Endothelial cell of umbilical vein (primary cell): ENCODE data around the gene DOP1A. TPM values are rescaled to one million over a fixed set of nuclear protein-coding genes. Genes with fewer than 3 reads are reported as not detected.

Source experiments
- BruUV-seq: library from RNA; stranded (reverse); fragments of 400-500 nt; replicated peaks from 2 replicates; lab custom pipeline; 2021; lab: Mats Ljungman, UMichigan
- CTCF ChIA-PET: fragments of 300-600, 350-600 bp; sonication (Branson Sonifier 250); formaldehyde crosslinking; loops from one replicate; lab custom pipeline; 2021; ENCODE audit warnings: antibody characterized with exemption, inconsistent platforms; lab: Charles Lee
- POLR2A ChIA-PET: fragments of 300-600, 350-600 bp; sonication (Branson Sonifier 250); formaldehyde crosslinking; loops from one replicate; lab custom pipeline; 2021; ENCODE audit warnings: antibody characterized with exemption, inconsistent platforms; lab: Charles Lee
- DNase-seq: peaks from one replicate; pipeline ENCODE4 v3.0.0-alpha.2; 2011; ENCODE audit warnings: low read depth, low spot score
- FAIRE-seq: peaks from 2 replicates; lab custom pipeline; 2011; peaks lifted over from hg19 to GRCh38; lab: Jason Lieb, UNC
- H2AFZ ChIP-seq: 2 replicates; pipeline ENCODE4 v1.6.0; 2012; ENCODE audit warnings: low read depth, low read length, control low read depth, inconsistent platforms
- H3K27ac ChIP-seq: 2 replicates; pipeline ENCODE4 v1.5.1; 2011; ENCODE audit warnings: low read depth, mild to moderate bottlenecking, control low read depth, low read length, moderate library complexity; ENCODE audit not compliant: insufficient read depth
- H3K27me3 ChIP-seq, 2 experiments: 2 replicates each; pipeline versions ENCODE4 v1.6.0 to v1.6.1; 2011; ENCODE audit warnings: low read length in 2 of 2, mixed read lengths in 1 of 2; ENCODE audit not compliant: control insufficient read depth in 2 of 2, insufficient read depth in 2 of 2
- H3K36me3 ChIP-seq, 2 experiments: 2 replicates in 1 of 2; 3 replicates in 1 of 2; pipeline ENCODE4 v1.5.1; 2011; ENCODE audit warnings: low read length in 2 of 2, mild to moderate bottlenecking in 1 of 2, moderate library complexity in 1 of 2; ENCODE audit not compliant: control insufficient read depth in 2 of 2, insufficient read depth in 2 of 2; ENCODE audit errors: extremely low read depth in 1 of 2
- H3K4me1 ChIP-seq: 3 replicates; pipeline ENCODE4 v1.5.1; 2011; ENCODE audit warnings: mild to moderate bottlenecking, low read length; ENCODE audit not compliant: control insufficient read depth, insufficient read depth; ENCODE audit errors: extremely low read depth
- H3K4me2 ChIP-seq: 2 replicates; pipeline ENCODE4 v1.6.1; 2011; ENCODE audit warnings: low read length, control low read depth, mixed read lengths; ENCODE audit not compliant: insufficient read depth
- H3K4me3 ChIP-seq, 3 experiments: fragments of 200-600 bp in 1 of 3; sonication (generic), shearing (Covaris generic) in 1 of 3; replicated peaks in 1 of 3; 2 replicates each; pipeline ENCODE4 v1.5.1; 2011 to 2016; ENCODE audit warnings: control low read depth in 3 of 3, low read length in 3 of 3, mild to moderate bottlenecking in 2 of 3, inconsistent platforms in 1 of 3, low read depth in 1 of 3, moderate library complexity in 1 of 3; ENCODE audit not compliant: insufficient read depth in 1 of 3
- H3K79me2 ChIP-seq: 2 replicates; pipeline ENCODE4 v1.6.0; 2012; ENCODE audit warnings: low read length, inconsistent platforms; ENCODE audit not compliant: control insufficient read depth, insufficient read depth
- H3K9ac ChIP-seq: replicated peaks from 2 replicates; pipeline ENCODE3; 2011; ENCODE audit warnings: low read length, control low read depth; ENCODE audit not compliant: insufficient read depth; ENCODE audit errors: extremely low read depth
- H3K9me1 ChIP-seq: replicated peaks from 3 replicates; pipeline ENCODE4 v1.6.0; 2011; ENCODE audit warnings: mild to moderate bottlenecking, low read length; ENCODE audit not compliant: control insufficient read depth, insufficient read depth; ENCODE audit errors: extremely low read depth
- H3K9me3 ChIP-seq: replicated peaks from 2 replicates; pipeline ENCODE4 v1.5.1; 2012; ENCODE audit warnings: low read length, inconsistent platforms; ENCODE audit not compliant: control insufficient read depth, insufficient read depth
- H4K20me1 ChIP-seq: replicated peaks from 2 replicates; pipeline ENCODE3; 2011; ENCODE audit warnings: mild to moderate bottlenecking, low read length; ENCODE audit not compliant: control insufficient read depth, insufficient read depth; ENCODE audit errors: extremely low read depth
- EZH2 ChIP-seq: IDR thresholded peaks from 2 replicates; pipeline ENCODE4 v1.6.1; 2012; ENCODE audit warnings: borderline replicate concordance, low read depth, mild to moderate bottlenecking, moderate library complexity, low read length, inconsistent platforms; ENCODE audit not compliant: severe bottlenecking
- FOS ChIP-seq: IDR thresholded peaks from 2 replicates; pipeline ENCODE4 v1.6.1; 2011; ENCODE audit warnings: mild to moderate bottlenecking, low read length, moderate library complexity, borderline replicate concordance; ENCODE audit not compliant: insufficient read depth
- GATA2 ChIP-seq: IDR thresholded peaks from 2 replicates; pipeline ENCODE4 v1.7.0; 2011; ENCODE audit warnings: low read depth, mild to moderate bottlenecking, moderate library complexity, mixed read lengths, low read length; ENCODE audit not compliant: insufficient read length, insufficient read depth
- JUN ChIP-seq: IDR thresholded peaks from 2 replicates; pipeline ENCODE4 v1.6.1; 2011; ENCODE audit warnings: borderline replicate concordance, low read depth; ENCODE audit not compliant: insufficient read length, insufficient read depth
- MYC ChIP-seq: IDR thresholded peaks from one replicate; pipeline ENCODE4 v1.6.1; 2011; ENCODE audit warnings: mild to moderate bottlenecking, low read depth, low read length
- POLR2A ChIP-seq: IDR thresholded peaks from 2 replicates; pipeline ENCODE4 v1.6.1; 2012; ENCODE audit warnings: low read depth, mild to moderate bottlenecking, control low read depth, low read length
- POLR2AphosphoS5 ChIP-seq: IDR thresholded peaks from 2 replicates; pipeline ENCODE4 v1.6.1; 2012; ENCODE audit warnings: low read depth, mild to moderate bottlenecking, control low read depth, low read length, moderate library complexity; ENCODE audit not compliant: insufficient read depth
- dilution Hi-C: fragments of 300-500 bp; cut with MboI; formaldehyde crosslinking; loops from one replicate; pipeline ENCODE4 v1.15.0; 2019; ENCODE audit warnings: low sequenced_read_pairs; ENCODE audit not compliant: extremely low pct_ligation_motif_present
- intact Hi-C: fragments of 100-400 bp; cut with micrococcal nuclease; formaldehyde crosslinking; loops from one replicate; pipeline ENCODE4 v1.10.0; 2022
- polyA plus RNA-seq, 4 experiments: library from polyadenylated mRNA; depleted of rRNA in 3 of 4; stranded (reverse) in 3 of 4; unstranded in 1 of 4; fragments of >200 nt; gene quantifications; 2 replicates each; pipeline versions ENCODE4 v1.2.1 to v1.2.3, GENCODE V29; 2011 to 2012; ENCODE audit warnings: missing spikeins in 1 of 4
- total RNA-seq: library from RNA; stranded (reverse); gene quantifications from 2 replicates; pipeline ENCODE4 v1.2.3, GENCODE V29; 2021
- TF ChIP-seq, protein P1 (sequence below): IDR thresholded peaks from 2 replicates; pipeline ENCODE4 v1.6.1; 2011; ENCODE audit not compliant: insufficient read depth, insufficient read length
- TF ChIP-seq, protein P2 (sequence below), 2 donors: IDR thresholded peaks; 1 replicate in 1 of 2; 2 replicates in 1 of 2; pipeline ENCODE4 v1.5.1; 2011; ENCODE audit warnings: low read length in 2 of 2, mild to moderate bottlenecking in 2 of 2, moderate library complexity in 2 of 2, control low read depth in 1 of 2, inconsistent platforms in 1 of 2, low read depth in 1 of 2; ENCODE audit not compliant: insufficient read depth in 1 of 2; ENCODE audit errors: extremely low read depth in 1 of 2

Gene DOP1A
- total and polyA plus RNA-seq, 2 donors (not counting 3 experiments of a cell fraction or from before 2014, with no cell fraction given) = 6.3 to 12.3 TPM

DNA sequence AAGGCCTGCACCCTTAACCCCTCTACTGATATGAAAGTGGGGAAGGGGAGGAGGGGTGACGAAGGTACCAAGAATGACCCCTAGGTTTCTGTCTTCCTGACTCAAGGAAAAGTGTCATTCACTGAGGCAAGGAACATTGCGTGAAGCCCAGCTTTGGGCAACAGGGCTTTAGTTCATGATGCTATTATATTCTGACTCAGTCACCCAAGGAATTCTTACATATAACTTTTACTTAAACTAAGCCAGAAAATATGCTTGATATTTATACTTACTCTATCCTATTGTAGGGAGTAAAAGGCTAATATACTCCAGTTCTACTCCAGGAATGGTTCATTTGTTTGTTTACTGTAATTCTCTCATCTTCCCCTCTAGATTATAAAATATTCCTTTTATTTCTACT is 60.5 kb downstream of the DOP1A start:
- no peaks in the 10 kb centered on the region for H4K20me1 ChIP-seq
- H3K4me3 ChIP-seq = no peak overlapping the region
- FAIRE-seq = no peak
- peaks cover 4 to 6% of the 10 kb centered on the region in 2 experiments for H3K36me3 ChIP-seq
- no peaks in the 10 kb centered on the region for H3K9me3 ChIP-seq
- ChIA-PET CTCF (no interaction called here), POLR2A (no interaction called here)
- H3K27ac ChIP-seq = no peak overlapping the region
- no peaks in the 10 kb centered on the region for H3K27me3 ChIP-seq
- no peak for TF ChIP-seq MYC
- no peak for TF ChIP-seq FOS
- no peak for TF ChIP-seq POLR2AphosphoS5
- intact Hi-C loops (loop anchor here (2.0 kb wide), 1 partner anchor 15 kb away; no protein-coding TSS in a partner anchor), dilution Hi-C loops (no loop called here)
- H3K4me2 ChIP-seq = no peak overlapping the region
- no peak overlapping the region for H2AFZ ChIP-seq
- H3K9ac ChIP-seq = no peak overlapping the region
- H3K9me1 ChIP-seq = no peaks in the 10 kb centered on the region
- H3K79me2 ChIP-seq = no peaks in the 10 kb centered on the region
- no peaks in the 10 kb centered on the region for H3K4me1 ChIP-seq
- no TSS peak for BruUV-seq
- no peak for DNase-seq

DNA sequence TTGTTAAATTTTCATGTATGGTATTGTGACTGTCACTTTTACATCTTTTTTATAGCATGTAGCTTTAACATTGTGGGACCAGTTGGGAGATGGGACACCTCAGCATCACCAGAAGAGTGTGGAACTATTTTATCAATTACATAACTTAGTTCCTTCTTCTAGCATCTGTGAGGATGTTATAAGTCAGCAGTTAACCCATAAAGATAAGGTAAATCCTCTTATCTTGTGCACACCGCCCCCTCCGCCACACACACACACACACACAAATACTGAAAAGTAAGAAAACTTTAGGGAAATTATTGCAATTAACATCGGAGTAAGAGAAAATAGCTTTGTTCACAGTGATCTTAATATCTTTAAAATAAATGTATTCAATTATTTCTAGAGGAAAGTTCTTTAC is 64.7 kb downstream of the DOP1A start:
- TF ChIP-seq, protein P1, sequence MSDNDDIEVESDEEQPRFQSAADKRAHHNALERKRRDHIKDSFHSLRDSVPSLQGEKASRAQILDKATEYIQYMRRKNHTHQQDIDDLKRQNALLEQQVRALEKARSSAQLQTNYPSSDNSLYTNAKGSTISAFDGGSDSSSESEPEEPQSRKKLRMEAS = no peak
- TF ChIP-seq POLR2AphosphoS5 = no peak
- no peak for TF ChIP-seq EZH2
- TF ChIP-seq GATA2 = no peak
- no peak for TF ChIP-seq MYC
- no peak for TF ChIP-seq JUN
- TF ChIP-seq POLR2A = no peak
- TF ChIP-seq FOS = no peak
- TF ChIP-seq, protein P2, sequence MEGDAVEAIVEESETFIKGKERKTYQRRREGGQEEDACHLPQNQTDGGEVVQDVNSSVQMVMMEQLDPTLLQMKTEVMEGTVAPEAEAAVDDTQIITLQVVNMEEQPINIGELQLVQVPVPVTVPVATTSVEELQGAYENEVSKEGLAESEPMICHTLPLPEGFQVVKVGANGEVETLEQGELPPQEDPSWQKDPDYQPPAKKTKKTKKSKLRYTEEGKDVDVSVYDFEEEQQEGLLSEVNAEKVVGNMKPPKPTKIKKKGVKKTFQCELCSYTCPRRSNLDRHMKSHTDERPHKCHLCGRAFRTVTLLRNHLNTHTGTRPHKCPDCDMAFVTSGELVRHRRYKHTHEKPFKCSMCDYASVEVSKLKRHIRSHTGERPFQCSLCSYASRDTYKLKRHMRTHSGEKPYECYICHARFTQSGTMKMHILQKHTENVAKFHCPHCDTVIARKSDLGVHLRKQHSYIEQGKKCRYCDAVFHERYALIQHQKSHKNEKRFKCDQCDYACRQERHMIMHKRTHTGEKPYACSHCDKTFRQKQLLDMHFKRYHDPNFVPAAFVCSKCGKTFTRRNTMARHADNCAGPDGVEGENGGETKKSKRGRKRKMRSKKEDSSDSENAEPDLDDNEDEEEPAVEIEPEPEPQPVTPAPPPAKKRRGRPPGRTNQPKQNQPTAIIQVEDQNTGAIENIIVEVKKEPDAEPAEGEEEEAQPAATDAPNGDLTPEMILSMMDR (IDR thresholded peaks at IDR 0.05; ENCODE audit: extremely low read depth in 1 of 2, insufficient read depth in 1 of 2, low read depth in 1 of 2, low read length in 2 of 2) = no peak
- Histone ChIP-seq H3K27me3 (no peaks in the 10 kb centered on the region), H3K4me3 (no peak overlapping the region), H3K9me3 (no peaks in the 10 kb centered on the region), H3K4me1 (no peaks in the 10 kb centered on the region), H3K36me3 (peaks cover 4 to 5% of the 10 kb centered on the region in 2 experiments), H3K4me2 (no peak overlapping the region), H2AFZ (no peak overlapping the region), H3K9me1 (no peaks in the 10 kb centered on the region), H4K20me1 (no peaks in the 10 kb centered on the region), H3K79me2 (no peaks in the 10 kb centered on the region), H3K27ac (no peak overlapping the region), H3K9ac (no peak overlapping the region)
- POLR2A ChIA-PET = no interaction called here
- intact Hi-C loops = no loop called here
- no TSS peak for BruUV-seq
- no peak for DNase-seq
- dilution Hi-C loops = no loop called here
- CTCF ChIA-PET = interaction anchor here (0.5 to 1.6 kb wide), 2 partner anchors 64 to 920 kb away, joined by 3 read pairs; partner anchors contain the start of gene DOP1A
- FAIRE-seq = no peak
